ENCODE measurements around the gene CCDC174. TPM values are rescaled to one million over a fixed set of nuclear protein-coding genes. Genes with fewer than 3 reads are reported as not detected.

Gene CCDC174
- total and polyA plus RNA-seq, 10 of the 15 experiments (the other 5 are each of a cell fraction or from before 2014, with no cell fraction given), result 11.6 to 31.3 (median 19.1) TPM

DNA sequence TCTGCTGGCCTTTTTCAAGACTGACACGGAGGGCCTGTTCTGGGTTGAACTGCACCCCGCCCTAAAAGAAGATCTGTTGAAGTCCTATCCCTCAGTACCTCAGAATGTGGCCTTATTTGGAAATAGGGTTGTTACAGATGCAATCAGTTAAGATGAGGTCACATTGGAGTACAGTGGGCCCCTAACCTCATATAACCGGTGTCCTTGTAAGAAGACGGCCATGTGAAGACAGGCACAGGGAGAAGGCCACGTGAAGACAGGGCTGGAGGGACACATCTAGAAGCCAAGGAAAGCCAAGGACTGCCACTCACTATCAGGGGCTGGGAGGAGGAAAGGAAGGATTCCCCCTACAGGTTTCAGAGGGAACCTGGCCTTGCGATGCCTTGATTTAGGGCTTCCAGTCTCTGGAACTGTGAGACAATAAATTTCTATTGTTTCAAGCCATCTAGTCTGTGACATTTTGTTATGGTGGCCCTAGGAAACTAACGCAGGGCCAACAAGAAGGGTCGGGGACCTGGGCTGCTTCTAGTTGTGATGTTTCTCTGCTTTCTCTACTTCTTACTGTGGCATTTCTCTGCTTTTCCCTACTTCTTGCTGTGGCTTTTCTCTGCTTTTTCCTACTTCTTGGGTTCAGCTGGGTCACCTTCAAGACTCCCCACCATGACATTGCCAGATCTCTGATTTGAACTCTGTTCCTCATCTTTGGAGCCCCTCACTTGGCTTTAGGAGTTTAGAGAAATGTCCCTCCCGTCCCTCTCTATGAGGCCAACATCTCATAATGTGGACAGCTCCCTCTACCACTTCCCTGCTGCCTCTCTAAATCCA, 4.8 kb upstream of the CCDC174 start:
- ATAC-seq, result no peak
- no peak overlapping the region for H3K9ac ChIP-seq (ENCODE audit: control insufficient read depth, insufficient read depth, low read length)
- no peaks in the 10 kb centered on the region for H3K9me3 ChIP-seq (replicated peaks; ENCODE audit: control insufficient read depth, insufficient read depth, low read length)
- peaks cover 8% of the 10 kb centered on the region for H3K79me2 ChIP-seq (ENCODE audit: control insufficient read depth, insufficient read depth, low read length)
- CTCF ChIA-PET, result no interaction called here
- in situ Hi-C loops (cut with MboI), result no loop called here
- H3K4me1 ChIP-seq (ENCODE audit: control insufficient read depth, insufficient read depth, low read length), result no peaks in the 10 kb centered on the region
- SMC1A ChIA-PET (ENCODE audit: uncharacterized antibody, unreplicated experiment), result interaction anchor here (0.7 to 1.2 kb wide), 3 partner anchors 11 to 294 kb away, joined by 3 read pairs; no protein-coding TSS in a partner anchor
- TF ChIP-seq PRDM15 (CRISPR knock-in tag; IDR thresholded peaks at IDR 0.05), result no peak
- TF ChIP-seq SMARCA5 (IDR thresholded peaks at IDR 0.05), result no peak
- no peak for TF ChIP-seq ZNF207 (IDR thresholded peaks at IDR 0.05; ENCODE audit: borderline replicate concordance)
- TF ChIP-seq NR2C2 (IDR thresholded peaks at IDR 0.05; ENCODE audit: borderline replicate concordance, control insufficient read depth, insufficient read length, low read depth), result no peak
- intact Hi-C loops (cut with micrococcal nuclease; ENCODE audit: unreplicated experiment), result no loop called here
- DNase-seq (ENCODE audit: low read depth, low spot score), result no peak
- no peaks in the 10 kb centered on the region for H4K20me1 ChIP-seq (ENCODE audit: control insufficient read depth, insufficient read depth)
- no peak overlapping the region for H3K4me2 ChIP-seq (ENCODE audit: control insufficient read depth, insufficient read depth)
- RAD21 ChIA-PET (ENCODE audit: unreplicated experiment), result no interaction called here
- POLR2A ChIA-PET, result no interaction called here
- H3K4me3 ChIP-seq, result no peak overlapping the region
- H3K27ac ChIP-seq (ENCODE audit: control insufficient read depth, insufficient read depth), result no peak overlapping the region
- BruUV-seq (replicated peaks), result no TSS peak
- H3K27me3 ChIP-seq (replicated peaks in 1 of 2; ENCODE audit: control insufficient read depth in 2 of 2, insufficient read depth in 2 of 2, low read length in 1 of 2), result no peaks in the 10 kb centered on the region
- WGBS (ENCODE audit: insufficient coverage, insufficient replicate concordance, low lambda C conversion rate, missing lambda C conversion rate), result 79% methylated on average over 9 of the region's 9 CpGs
- no peaks in the 10 kb centered on the region for H3K36me3 ChIP-seq (ENCODE audit: control insufficient read depth in 2 of 2, insufficient read depth in 2 of 2, low read length in 1 of 2)
- FAIRE-seq, result no peak
- no peak overlapping the region for H2AFZ ChIP-seq (ENCODE audit: control insufficient read depth, low read depth, low read length)
